Right lobe of liver (tissue), 6 donors: ENCODE results near the gene TMEM74B. TPM values are rescaled to one million over a fixed set of nuclear protein-coding genes. Genes with fewer than 3 reads are reported as not detected.

Experiments
- ATAC-seq, 4 donors: fragments of 200-7000 bp; cut with Tn5 transposase; one replicate each; pipeline ENCODE4 v1.9.1; 2020; ENCODE audit warnings: mild to moderate bottlenecking in 4 of 4, moderate library complexity in 4 of 4
- DNase-seq, 3 donors: peaks; one replicate each; pipeline ENCODE4 v3.0.0-alpha.2; 2020
- H3K27ac ChIP-seq, 3 donors: fragments of 200-600 bp; one replicate each; pipeline ENCODE4 v1.8.0; 2022
- H3K27me3 ChIP-seq, 2 donors: fragments of 200-600 bp; one replicate each; pipeline ENCODE4 v1.8.0; 2022
- H3K36me3 ChIP-seq, 4 donors: fragments of 200-600 bp; sonication (generic) in 1 of 4; one replicate each; pipeline versions ENCODE4 v1.5.1 to v1.8.0; 2017 to 2022; ENCODE audit warnings: control low read depth in 1 of 4
- H3K4me1 ChIP-seq, 4 donors: fragments of 200-600 bp; sonication (generic) in 1 of 4; one replicate each; pipeline versions ENCODE4 v1.5.1 to v1.8.0; 2017 to 2022; ENCODE audit warnings: control low read depth in 1 of 4
- H3K4me3 ChIP-seq, 3 donors: fragments of 200-600 bp; one replicate each; pipeline ENCODE4 v1.8.0; 2022
- H3K9me3 ChIP-seq, 4 donors: fragments of 200-600 bp; sonication (generic) in 1 of 4; one replicate each; pipeline versions ENCODE4 v1.5.1 to v1.8.0; 2017 to 2022; ENCODE audit warnings: control low read depth in 1 of 4
- CTCF ChIP-seq, 4 donors: fragments of 200-600 bp in 3 of 4; fragments of 450-650 bp in 1 of 4; IDR thresholded peaks; one replicate each; pipeline versions ENCODE4 v1.5.1 to v1.8.0; 2016 to 2022; ENCODE audit warnings: antibody characterized with exemption in 4 of 4, mild to moderate bottlenecking in 2 of 4
- POLR2A ChIP-seq: fragments of 450-650 bp; IDR thresholded peaks from one replicate; pipeline ENCODE4 v1.6.1; 2017; ENCODE audit warnings: antibody characterized with exemption, mild to moderate bottlenecking
- WGBS: methylation state at CpG from one replicate; pipeline ENCODE4 v1.1.6; 2018; ENCODE audit warnings: low coverage, low lambda C conversion rate; ENCODE audit not compliant: insufficient coverage; ENCODE audit errors: missing lambda C conversion rate; 5-methylcytosine and 5-hydroxymethylcytosine counted together
- intact Hi-C, 2 donors: fragments of 100-400 bp; cut with DNase I; formaldehyde crosslinking; loops; one replicate each; pipeline versions ENCODE4 v1.11.2 to v1.14.1; 2022
- total RNA-seq, 6 experiments: library from RNA; depleted of rRNA in 2 of 6; stranded (reverse); fragments of >200 nt in 2 of 6; fragmentation: NEBNext Ultra II Directional in 3 of 6; extraction: Animal tissue kit (Norgen Biotek cat#: 25700) in 3 of 6; gene quantifications; one replicate each; pipeline versions ENCODE4 v1.1.0 to v1.2.4, GENCODE V29; 2016 to 2023
- donor health status: DM: no; HTN: yes; CAD: no.
- donor health status: DM: no; HTN: no; CAD: no.
- donor health status: DM: no; HTN: no; CAD: no.
- donor health status: DM: no; HTN: yes; CAD: no.
- donor health status: DM: no; HTN: yes; CAD: no.

TMEM74B gene
- total RNA-seq, 6 experiments from 2014 or later = 0.37 to 2.8 (median 1.8) TPM

GRCh38 chr20:1137236-1137635 is 47.5 kb downstream of the TMEM74B start:
- TF ChIP-seq CTCF (IDR thresholded peaks at IDR 0.05) (no peak), POLR2A (no peak)
- H3K27ac ChIP-seq = peak overlapping the region in 1 of 3 donors; percentile 29
- DNase-seq = no peak
- intact Hi-C loops = no loop called here
- no peaks in the 10 kb centered on the region for H3K27me3 ChIP-seq
- ATAC-seq = peak in 2 of 4 donors; percentile 46 to 77
- no peak overlapping the region for H3K4me3 ChIP-seq
- H3K36me3 ChIP-seq = peaks cover 0 to 54% (median 36%) of the 10 kb centered on the region in 4 donors
- H3K4me1 ChIP-seq = peaks cover 0 to 4% (median 0%) of the 10 kb centered on the region in 4 donors
- WGBS = 44% methylated on average over 4 of the region's 4 CpGs
- H3K9me3 ChIP-seq = peaks cover 0 to 5% (median 0%) of the 10 kb centered on the region in 4 donors

GRCh38 chr20:1134836-1135235 is 49.9 kb downstream of the TMEM74B start:
- WGBS = no CpG with 5 or more reads among the region's 12 CpGs
- Histone ChIP-seq H3K4me3 (no peak overlapping the region), H3K4me1 (peaks cover 0 to 4% (median 0%) of the 10 kb centered on the region in 4 donors), H3K36me3 (peaks cover 0 to 49% (median 39%) of the 10 kb centered on the region in 4 donors), H3K9me3 (peaks cover 0 to 5% (median 0%) of the 10 kb centered on the region in 4 donors), H3K27ac (no peak overlapping the region), H3K27me3 (no peaks in the 10 kb centered on the region)
- ATAC-seq = no peak
- TF ChIP-seq CTCF (IDR thresholded peaks at IDR 0.05) = no peak
- TF ChIP-seq POLR2A = no peak
- intact Hi-C loops = no loop called here
- no peak for DNase-seq

- Histone ChIP-seq H3K36me3 (peaks cover 0 to 51% (median 41%) of the 10 kb centered on the region in 4 donors), H3K27ac (no peak overlapping the region), H3K4me1 (peaks cover 0 to 4% (median 0%) of the 10 kb centered on the region in 4 donors), H3K9me3 (peaks cover 0 to 5% (median 0%) of the 10 kb centered on the region in 4 donors), H3K27me3 (no peaks in the 10 kb centered on the region), H3K4me3 (no peak overlapping the region)
- TF ChIP-seq POLR2A (no peak), CTCF (IDR thresholded peaks at IDR 0.05) (no peak)
- DNase-seq (no peak), ATAC-seq (no peak)
- WGBS = 56% methylated on average over 2 of the region's 2 CpGs
- intact Hi-C loops = no loop called here
Measured at GRCh38 chr20:1134355-1134754, 50.4 kb downstream of the TMEM74B start.

GRCh38 chr20:1131354-1131753 is 53.4 kb downstream of the TMEM74B start:
- Histone ChIP-seq H3K27me3 (no peaks in the 10 kb centered on the region), H3K4me3 (no peak overlapping the region), H3K4me1 (peaks cover 0 to under 1% (median 0%) of the 10 kb centered on the region in 4 donors), H3K9me3 (peaks cover 0 to 5% (median 0%) of the 10 kb centered on the region in 4 donors), H3K36me3 (peaks cover 0 to 66% (median 47%) of the 10 kb centered on the region in 4 donors), H3K27ac (no peak overlapping the region)
- DNase-seq = no peak
- ATAC-seq = no peak
- intact Hi-C loops = no loop called here
- whole genome bisulfite sequencing = 97% methylated on average over 3 of the region's 3 CpGs
- TF ChIP-seq CTCF (IDR thresholded peaks at IDR 0.05) (no peak), POLR2A (no peak)
